DND-41 (cell line): Measurements from ENCODE around the gene RPS23.

ENCODE experiments used
- ATAC-seq: fragments of 200-7000 bp; cut with Tn5 transposase; 3 replicates; pipeline ENCODE4 v1.9.1; 2021; ENCODE audit warnings: low read depth; ENCODE audit not compliant: insufficient read depth
- DNase-seq: peaks from one replicate; pipeline ENCODE4 v3.0.0-alpha.2; 2020
- H2AFZ ChIP-seq: 2 replicates; pipeline ENCODE4 v1.6.0; 2012; ENCODE audit warnings: low read depth, low read length
- H3K27ac ChIP-seq: 2 replicates; pipeline ENCODE4 v1.5.1; 2012; ENCODE audit warnings: low read length, inconsistent platforms
- H3K27me3 ChIP-seq: fragments of 200-600 bp; sonication (generic); 2 replicates; pipeline ENCODE4 v1.6.0; 2012; ENCODE audit warnings: low read length, mild to moderate bottlenecking, inconsistent platforms; ENCODE audit not compliant: insufficient read depth, poor library complexity
- H3K36me3 ChIP-seq: 2 replicates; pipeline ENCODE4 v1.5.1; 2012; ENCODE audit warnings: low read length, inconsistent platforms; ENCODE audit not compliant: insufficient read depth
- H3K4me1 ChIP-seq: 2 replicates; pipeline ENCODE4 v1.5.1; 2012; ENCODE audit warnings: mild to moderate bottlenecking, low read length; ENCODE audit not compliant: insufficient read depth
- H3K4me2 ChIP-seq: 2 replicates; pipeline ENCODE4 v1.6.0; 2012; ENCODE audit warnings: mild to moderate bottlenecking, moderate library complexity, low read length, inconsistent platforms; ENCODE audit not compliant: insufficient read depth
- H3K4me3 ChIP-seq, 2 experiments: fragments of 200-600 bp in 1 of 2; shearing (Covaris generic) in 1 of 2; 2 replicates each; pipeline ENCODE4 v1.5.1; 2012 to 2016; ENCODE audit warnings: inconsistent platforms in 2 of 2, low read length in 2 of 2, mild to moderate bottlenecking in 2 of 2, low read depth in 1 of 2, moderate library complexity in 1 of 2
- H3K79me2 ChIP-seq: 2 replicates; pipeline ENCODE4 v1.6.0; 2012; ENCODE audit warnings: low read length, inconsistent platforms; ENCODE audit not compliant: insufficient read depth
- H3K9ac ChIP-seq: 2 replicates; pipeline ENCODE4 v1.6.0; 2012; ENCODE audit warnings: low read depth, mild to moderate bottlenecking, inconsistent platforms, low read length, moderate library complexity
- H3K9me3 ChIP-seq: 2 replicates; pipeline ENCODE4 v1.5.1; 2012; ENCODE audit warnings: low read length, moderate library complexity, mild to moderate bottlenecking, inconsistent platforms; ENCODE audit not compliant: insufficient read depth, severe bottlenecking
- H4K20me1 ChIP-seq: 2 replicates; pipeline ENCODE4 v1.6.0; 2012; ENCODE audit warnings: low read length; ENCODE audit not compliant: insufficient read depth
- CTCF ChIP-seq: IDR thresholded peaks from 2 replicates; pipeline ENCODE4 v1.5.1; 2012; ENCODE audit warnings: borderline replicate concordance, low read length, moderate library complexity, mild to moderate bottlenecking; ENCODE audit not compliant: poor library complexity, severe bottlenecking; ENCODE audit errors: extremely low read depth
- EZH2 ChIP-seq: IDR thresholded peaks from 3 replicates; pipeline ENCODE4 v1.6.1; 2012; ENCODE audit warnings: borderline replicate concordance, low read depth, mild to moderate bottlenecking, moderate library complexity, low read length, inconsistent platforms; ENCODE audit not compliant: severe bottlenecking

RPS23 gene

DNA sequence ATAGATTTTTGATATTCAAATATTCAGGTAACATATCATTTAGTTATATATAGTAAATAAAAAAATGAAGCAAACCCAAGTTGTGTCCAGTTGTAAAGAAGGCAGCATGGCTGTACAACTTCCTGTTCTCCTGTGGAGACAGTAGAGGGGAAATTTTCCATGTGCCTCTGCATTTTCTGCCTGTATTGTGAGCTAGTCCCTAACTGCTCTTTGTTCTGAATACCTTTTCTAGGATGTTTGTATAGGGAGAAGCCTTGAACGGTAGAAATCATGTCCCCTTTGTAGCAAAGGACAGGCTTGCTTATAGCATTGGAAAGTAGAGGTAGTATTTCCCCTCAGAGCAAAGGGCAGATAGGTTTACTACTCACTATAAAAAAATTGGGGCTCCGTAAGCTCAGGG, 13.3 kb upstream of the RPS23 start:
- no peak for ATAC-seq
- no peaks in the 10 kb centered on the region; the same call in 1 of the 2 replicates for H4K20me1 ChIP-seq
- no peaks in the 10 kb centered on the region for H3K36me3 ChIP-seq
- no peak overlapping the region for H3K27ac ChIP-seq
- H3K4me3 ChIP-seq: no peak overlapping the region
- no peaks in the 10 kb centered on the region for H3K27me3 ChIP-seq
- no peak overlapping the region for H3K4me2 ChIP-seq
- DNase-seq: no peak
- H3K4me1 ChIP-seq: no peaks in the 10 kb centered on the region
- no peaks in the 10 kb centered on the region; the same call in 1 of the 2 replicates for H3K79me2 ChIP-seq
- H3K9ac ChIP-seq: no peak overlapping the region
- no peaks in the 10 kb centered on the region for H3K9me3 ChIP-seq
- no peak for TF ChIP-seq CTCF
- no peak for TF ChIP-seq EZH2
- H2AFZ ChIP-seq: no peak overlapping the region

- Histone ChIP-seq H3K4me3 (no peak overlapping the region), H3K27ac (no peak overlapping the region), H3K9ac (no peak overlapping the region), H3K4me1 (no peaks in the 10 kb centered on the region), H3K4me2 (no peak overlapping the region), H2AFZ (no peak overlapping the region), H4K20me1 (no peaks in the 10 kb centered on the region; the same call in 1 of the 2 replicates), H3K79me2 (no peaks in the 10 kb centered on the region; the same call in 1 of the 2 replicates), H3K9me3 (no peaks in the 10 kb centered on the region), H3K36me3 (no peaks in the 10 kb centered on the region), H3K27me3 (no peaks in the 10 kb centered on the region)
- no peak for DNase-seq
- no peak for TF ChIP-seq EZH2
- no peak for TF ChIP-seq CTCF
- ATAC-seq: no peak
Measured at GRCh38 chr5:82290908-82291307, 12.8 kb upstream of the RPS23 start.

GRCh38 chr5:82290005-82290404, 11.9 kb upstream of the RPS23 start:
- H3K79me2 ChIP-seq: peaks cover 6% of the 10 kb centered on the region
- ATAC-seq: no peak
- H3K9ac ChIP-seq: no peak overlapping the region
- TF ChIP-seq CTCF: no peak
- TF ChIP-seq EZH2: no peak
- H3K9me3 ChIP-seq: no peaks in the 10 kb centered on the region
- H3K36me3 ChIP-seq: no peaks in the 10 kb centered on the region
- H2AFZ ChIP-seq: no peak overlapping the region
- no peak overlapping the region for H3K4me3 ChIP-seq
- H3K27me3 ChIP-seq: no peaks in the 10 kb centered on the region
- H3K4me1 ChIP-seq: no peaks in the 10 kb centered on the region
- DNase-seq: no peak
- no peak overlapping the region for H3K27ac ChIP-seq
- H4K20me1 ChIP-seq: no peaks in the 10 kb centered on the region; the same call in 1 of the 2 replicates
- H3K4me2 ChIP-seq: no peak overlapping the region

- Histone ChIP-seq H3K36me3 (no peaks in the 10 kb centered on the region), H3K4me3 (no peak overlapping the region), H3K79me2 (peaks cover 10% of the 10 kb centered on the region), H3K27me3 (no peaks in the 10 kb centered on the region), H3K27ac (no peak overlapping the region), H3K9ac (no peak overlapping the region), H4K20me1 (no peaks in the 10 kb centered on the region; the same call in 1 of the 2 replicates), H3K9me3 (no peaks in the 10 kb centered on the region), H2AFZ (no peak overlapping the region), H3K4me2 (no peak overlapping the region), H3K4me1 (no peaks in the 10 kb centered on the region)
- no peak for DNase-seq
- ATAC-seq: no peak
- TF ChIP-seq EZH2: no peak
- no peak for TF ChIP-seq CTCF
Measured at GRCh38 chr5:82287625-82288024, 9.5 kb upstream of the RPS23 start.
